ENCODE data around the gene TEX38.

- TF ChIP-seq TAF1 (IDR thresholded peaks at IDR 0.05; ENCODE audit: low read depth) (no peak), YY1 (IDR thresholded peaks at IDR 0.05; ENCODE audit: low read depth) (no peak), FOXM1 (IDR thresholded peaks at IDR 0.05; ENCODE audit: borderline replicate concordance, low read depth) (no peak), ZBTB7A (IDR thresholded peaks at IDR 0.05; ENCODE audit: low read depth) (no peak), CREB1 (IDR thresholded peaks at IDR 0.05; ENCODE audit: low read depth) (no peak), MAX (IDR thresholded peaks at IDR 0.05) (no peak), RAD21 (IDR thresholded peaks at IDR 0.05; ENCODE audit: low read depth) (no peak), EGR1 (IDR thresholded peaks at IDR 0.05) (no peak), USF1 (IDR thresholded peaks at IDR 0.05) (no peak), NFIC (IDR thresholded peaks at IDR 0.05) (no peak)
These were observed 15.8 kb upstream of the TEX38 start for GRCh38 chr1:46655848-46656247.

All from Ishikawa (cell line).